K562 (cell line): ENCODE measurements around the gene LHPP. TPM values are rescaled to one million over a fixed set of nuclear protein-coding genes. Genes with fewer than 3 reads are reported as not detected.

Experiments used
- BDP1 ChIP-seq: IDR thresholded peaks from 3 replicates; pipeline ENCODE4 v1.6.1; 2011; ENCODE audit not compliant: insufficient read length, insufficient read depth
- C11orf30 ChIP-seq: fragments of 450-650 bp; IDR thresholded peaks from 2 replicates; pipeline ENCODE4 v1.6.1; 2016; ENCODE audit warnings: low read depth, mild to moderate bottlenecking
- E2F4 ChIP-seq: sonication (generic); formaldehyde crosslinking; IDR thresholded peaks from 2 replicates; pipeline ENCODE4 v1.8.0; 2022; ENCODE audit warnings: mild to moderate bottlenecking, low read depth, missing genetic modification reagents
- EGR1 ChIP-seq: fragments of 450-650 bp; conservative IDR thresholded peaks from 2 replicates; pipeline ENCODE4 v1.6.1; 2017; ENCODE audit warnings: mild to moderate bottlenecking
- FOS ChIP-seq: IDR thresholded peaks from 3 replicates; pipeline ENCODE4 v1.6.1; 2011; ENCODE audit not compliant: insufficient read length; ENCODE audit errors: extremely low read depth
- HDGF ChIP-seq: fragments of 450-650 bp; IDR thresholded peaks from 2 replicates; pipeline ENCODE4 v1.6.1; 2016
- HNRNPL ChIP-seq: fragments of 200-400 bp; formaldehyde crosslinking; IDR thresholded peaks from 2 replicates; pipeline ENCODE4 v1.6.1; 2017; ENCODE audit warnings: low read depth, mild to moderate bottlenecking, low read length
- HNRNPUL1 ChIP-seq: fragments of 200-400 bp; formaldehyde crosslinking; IDR thresholded peaks from 2 replicates; pipeline ENCODE4 v1.6.1; 2017; ENCODE audit warnings: low read length
- MIER1 ChIP-seq: fragments of 450-650 bp; IDR thresholded peaks from 2 replicates; pipeline ENCODE4 v1.6.1; 2016; ENCODE audit warnings: antibody characterized with exemption, mild to moderate bottlenecking, low read depth
- POLR3G ChIP-seq: IDR thresholded peaks from 2 replicates; pipeline ENCODE4 v1.6.1; 2011; ENCODE audit not compliant: insufficient read length, insufficient replicate concordance; ENCODE audit errors: extremely low read depth
- STAT5A ChIP-seq: IDR thresholded peaks from 2 replicates; pipeline ENCODE4 v1.6.1; 2012; ENCODE audit warnings: low read length, inconsistent platforms, borderline replicate concordance
- TAL1 ChIP-seq: fragments of 450-650 bp; IDR thresholded peaks from 2 replicates; pipeline ENCODE4 v1.6.1; 2016; ENCODE audit warnings: mild to moderate bottlenecking
- TCF15 ChIP-seq: fragments of 250-450 bp; sonication (Bioruptor Pico); IDR thresholded peaks from 2 replicates; pipeline ENCODE4 v1.8.0; 2022; ENCODE audit warnings: moderate library complexity, mild to moderate bottlenecking, inconsistent platforms
- THAP12 ChIP-seq: fragments of 250-450 bp; sonication (Bioruptor Pico); IDR thresholded peaks from 2 replicates; pipeline ENCODE4 v1.9.0; 2021; ENCODE audit warnings: mild to moderate bottlenecking, inconsistent platforms
- ZBTB43 ChIP-seq: sonication (generic); formaldehyde crosslinking; IDR thresholded peaks from 2 replicates; pipeline ENCODE4 v1.8.0; 2023; ENCODE audit warnings: mild to moderate bottlenecking, missing genetic modification reagents
- ZBTB8A ChIP-seq: fragments of 450-650 bp; IDR thresholded peaks from 2 replicates; pipeline ENCODE4 v1.6.1; 2018; ENCODE audit warnings: mild to moderate bottlenecking, moderate library complexity; ENCODE audit not compliant: partially characterized antibody
- ZFP36 ChIP-seq: fragments of 150-350 bp; IDR thresholded peaks from 2 replicates; pipeline ENCODE4 v1.6.1; 2018; ENCODE audit warnings: low read length, low read depth; ENCODE audit not compliant: partially characterized antibody
- ZNF668 ChIP-seq: fragments of 250-450 bp; sonication (Bioruptor Pico); IDR thresholded peaks from 2 replicates; pipeline ENCODE4 v1.8.0; 2022; ENCODE audit warnings: mild to moderate bottlenecking, inconsistent platforms
- ZNF707 ChIP-seq: fragments of 250-450 bp; sonication (Bioruptor Pico); conservative IDR thresholded peaks from 2 replicates; pipeline ENCODE4 v1.8.0; 2022; ENCODE audit warnings: inconsistent platforms, mild to moderate bottlenecking, moderate library complexity
- ZSCAN29 ChIP-seq: fragments of 450-650 bp; IDR thresholded peaks from 2 replicates; pipeline ENCODE4 v1.6.1; 2017
- polyA plus RNA-seq, 8 experiments: library from polyadenylated mRNA; depleted of rRNA in 4 of 8; stranded (reverse) in 5 of 8; unstranded in 3 of 8; fragments of >200 nt; fragmentation: Nextera tagmentation in 2 of 8; fragmentation: Illumina TruSeq in 1 of 8; extraction: Ambion mirVana in 2 of 8; extraction: Trizol in 1 of 8; gene quantifications; 2 replicates each; pipeline versions ENCODE4 v1.2.1 to v1.2.3, GENCODE V29; 2011 to 2014; ENCODE audit warnings: inconsistent platforms in 1 of 8, missing spikeins in 1 of 8
- total RNA-seq, 7 experiments: library from RNA; depleted of rRNA in 6 of 7; stranded (reverse); fragments of >200 nt in 6 of 7; fragmentation: Illumina TruSeq in 2 of 7; extraction: Trizol in 2 of 7; gene quantifications; 2 replicates each; pipeline versions ENCODE4 v1.2.1 to v1.2.3, GENCODE V29; 2011 to 2021; ENCODE audit warnings: low replicate concordance in 1 of 7
- TF ChIP-seq, protein P1 (sequence below): sonication (generic); formaldehyde crosslinking; IDR thresholded peaks from 2 replicates; pipeline ENCODE4 v1.8.0; 2023; ENCODE audit warnings: mild to moderate bottlenecking, missing genetic modification reagents

Gene LHPP
- total and polyA plus RNA-seq, 9 of the 15 experiments (the other 6 are each of a cell fraction or from before 2014, with no cell fraction given), result 0.34 to 7.4 (median 3.0) TPM

DNA sequence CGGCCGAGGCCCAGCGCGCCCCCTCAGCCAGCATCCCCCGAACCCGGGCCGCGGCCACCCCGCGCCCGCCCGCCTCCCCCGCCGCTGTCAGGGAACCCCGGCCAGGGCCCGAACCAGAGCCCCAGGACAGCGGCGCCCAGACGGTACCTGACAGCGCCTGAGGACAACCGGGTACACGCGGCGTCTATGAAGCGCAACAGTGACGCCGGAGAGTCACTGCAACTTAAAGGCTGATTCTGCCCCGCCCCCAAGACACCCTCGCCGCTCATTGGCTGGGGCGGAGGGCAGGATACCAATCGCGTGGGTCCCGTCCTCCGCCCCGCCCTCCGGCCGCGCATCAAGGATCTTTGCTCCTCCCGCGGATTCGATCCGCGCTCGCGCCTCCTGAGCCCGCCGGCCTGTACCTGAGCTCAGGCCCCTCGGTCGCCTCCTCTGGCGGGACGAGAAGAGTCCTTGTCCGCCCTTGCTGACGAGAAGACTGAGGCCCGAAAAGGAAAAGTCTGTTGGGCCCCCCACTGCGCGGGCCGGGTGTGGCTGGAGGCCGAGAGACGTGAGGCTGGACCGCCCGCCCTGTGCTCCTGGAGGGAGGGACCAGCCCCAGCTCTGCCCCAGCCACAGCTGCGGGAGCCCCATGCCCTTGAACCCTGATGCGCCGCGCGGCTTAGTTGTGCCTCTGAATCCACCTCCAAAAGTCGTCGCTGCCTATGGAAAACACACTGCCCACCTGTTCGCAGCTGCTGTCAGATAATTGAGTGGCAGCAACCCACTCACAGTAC, 42.7 kb upstream of the LHPP start, which contains the start of gene OAT (continued):
- TF ChIP-seq, protein P1, sequence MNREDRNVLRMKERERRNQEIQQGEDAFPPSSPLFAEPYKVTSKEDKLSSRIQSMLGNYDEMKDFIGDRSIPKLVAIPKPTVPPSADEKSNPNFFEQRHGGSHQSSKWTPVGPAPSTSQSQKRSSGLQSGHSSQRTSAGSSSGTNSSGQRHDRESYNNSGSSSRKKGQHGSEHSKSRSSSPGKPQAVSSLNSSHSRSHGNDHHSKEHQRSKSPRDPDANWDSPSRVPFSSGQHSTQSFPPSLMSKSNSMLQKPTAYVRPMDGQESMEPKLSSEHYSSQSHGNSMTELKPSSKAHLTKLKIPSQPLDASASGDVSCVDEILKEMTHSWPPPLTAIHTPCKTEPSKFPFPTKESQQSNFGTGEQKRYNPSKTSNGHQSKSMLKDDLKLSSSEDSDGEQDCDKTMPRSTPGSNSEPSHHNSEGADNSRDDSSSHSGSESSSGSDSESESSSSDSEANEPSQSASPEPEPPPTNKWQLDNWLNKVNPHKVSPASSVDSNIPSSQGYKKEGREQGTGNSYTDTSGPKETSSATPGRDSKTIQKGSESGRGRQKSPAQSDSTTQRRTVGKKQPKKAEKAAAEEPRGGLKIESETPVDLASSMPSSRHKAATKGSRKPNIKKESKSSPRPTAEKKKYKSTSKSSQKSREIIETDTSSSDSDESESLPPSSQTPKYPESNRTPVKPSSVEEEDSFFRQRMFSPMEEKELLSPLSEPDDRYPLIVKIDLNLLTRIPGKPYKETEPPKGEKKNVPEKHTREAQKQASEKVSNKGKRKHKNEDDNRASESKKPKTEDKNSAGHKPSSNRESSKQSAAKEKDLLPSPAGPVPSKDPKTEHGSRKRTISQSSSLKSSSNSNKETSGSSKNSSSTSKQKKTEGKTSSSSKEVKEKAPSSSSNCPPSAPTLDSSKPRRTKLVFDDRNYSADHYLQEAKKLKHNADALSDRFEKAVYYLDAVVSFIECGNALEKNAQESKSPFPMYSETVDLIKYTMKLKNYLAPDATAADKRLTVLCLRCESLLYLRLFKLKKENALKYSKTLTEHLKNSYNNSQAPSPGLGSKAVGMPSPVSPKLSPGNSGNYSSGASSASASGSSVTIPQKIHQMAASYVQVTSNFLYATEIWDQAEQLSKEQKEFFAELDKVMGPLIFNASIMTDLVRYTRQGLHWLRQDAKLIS (CRISPR knock-in tag), result no peak
- TF ChIP-seq ZFP36 (peak; percentile 33), E2F4 (CRISPR knock-in tag) (no peak), ZNF707 (CRISPR knock-in tag) (no peak), HDGF (no peak), ZBTB43 (CRISPR knock-in tag) (no peak), ZNF668 (no peak), TCF15 (no peak), THAP12 (CRISPR knock-in tag) (no peak), TAL1 (no peak), HNRNPL (no peak), FOS (peak; percentile 63), ZBTB8A (no peak), ZSCAN29 (no peak), C11orf30 (no peak), BDP1 (no peak), HNRNPUL1 (no peak), STAT5A (no peak), POLR3G (no peak), EGR1 (no peak), MIER1 (no peak)
